Measurements from ENCODE around the gene ALDH1A1.

Gene ALDH1A1

DNA sequence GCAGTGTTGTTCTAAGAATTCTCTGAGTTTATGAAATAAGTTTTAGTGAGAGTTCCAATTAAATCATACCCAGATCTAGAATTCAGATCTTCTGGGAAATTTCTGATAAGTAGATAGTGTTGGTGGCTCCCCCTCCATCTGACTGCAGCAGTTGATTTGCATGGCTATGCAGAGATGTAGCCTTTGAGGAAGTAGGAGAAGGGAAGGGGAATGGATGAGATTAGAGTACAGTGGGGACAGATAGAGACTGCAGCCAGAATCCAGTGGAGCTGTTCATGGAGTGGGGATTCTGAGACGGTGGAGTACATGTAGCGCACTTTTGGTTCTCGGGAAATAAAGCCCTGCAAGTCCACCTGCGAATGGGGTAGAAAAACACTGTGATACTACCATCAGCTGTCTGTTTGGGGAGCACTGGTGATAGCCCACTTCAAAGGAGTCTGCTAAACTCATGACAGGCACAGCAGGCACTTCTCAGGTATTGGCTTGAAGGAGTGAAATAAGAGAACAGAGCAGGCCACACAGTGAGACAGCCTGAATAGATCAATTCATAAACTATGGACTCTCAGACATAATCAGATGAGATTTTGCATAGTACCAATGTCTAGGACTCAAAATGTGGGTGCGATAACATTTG, 96.8 kb downstream of the ALDH1A1 start:
- DNase-seq (ENCODE audit: low spot score) = no peak

DNA sequence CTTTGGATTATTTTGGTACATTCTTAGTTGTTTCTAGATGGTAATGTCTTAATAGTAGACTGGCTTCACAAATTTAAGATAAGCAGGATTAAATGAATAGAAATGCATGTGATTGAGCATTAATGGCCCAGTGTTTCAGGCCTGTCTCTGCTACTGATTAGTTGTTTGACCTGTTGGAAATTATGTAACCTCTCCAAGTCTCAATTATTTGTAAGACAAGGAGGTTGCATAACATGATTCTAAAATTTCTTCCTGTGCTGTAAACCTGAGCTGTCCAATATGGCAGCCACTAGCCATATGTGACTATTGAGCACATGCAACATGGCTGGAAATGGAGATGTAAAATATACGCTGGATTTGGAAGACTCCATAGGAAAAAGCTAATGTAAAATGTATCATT, 97.5 kb downstream of the ALDH1A1 start:
- no peak for DNase-seq (ENCODE audit: low spot score)

Data from LoVo (cell line).